RPMI8226 (cell line): ENCODE measurements around the gene GRID2IP.
A peak's percentile ranks its signal among the peaks of the same experiment; 100 is the strongest.

ENCODE experiments used
- DNase-seq: peaks from one replicate; pipeline ENCODE4 v3.0.0-alpha.2; 2015

Gene GRID2IP

GRCh38 chr7:6516387-6516983 is 34.8 kb downstream of the GRID2IP start:
- DNase-seq = peak; percentile 81

- DNase-seq = no peak
Measured at GRCh38 chr7:6513541-6513940, 37.7 kb downstream of the GRID2IP start.

DNA sequence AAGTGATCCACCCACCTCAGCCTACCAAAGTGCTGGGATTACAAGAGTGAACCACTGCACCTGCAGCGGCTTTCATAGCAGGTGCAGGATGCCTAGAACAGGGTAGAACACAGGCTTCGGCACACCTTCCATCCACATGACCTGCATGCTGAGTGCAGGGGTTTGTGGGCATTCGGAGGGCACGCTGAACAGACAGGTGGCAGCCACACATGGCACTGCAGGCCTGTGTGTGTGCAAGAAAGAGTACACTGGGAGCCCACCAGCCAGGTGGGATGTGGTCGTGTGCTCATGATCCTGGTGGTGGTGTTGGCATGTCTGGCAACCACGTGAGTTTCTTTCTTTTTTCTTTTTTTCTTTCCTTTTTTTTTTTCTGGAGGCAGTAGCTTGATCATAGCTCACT is 38.4 kb downstream of the GRID2IP start:
- peak; percentile 45 for DNase-seq

GRCh38 chr7:6510476-6511133 is 40.7 kb downstream of the GRID2IP start:
- DNase-seq = no peak

DNA sequence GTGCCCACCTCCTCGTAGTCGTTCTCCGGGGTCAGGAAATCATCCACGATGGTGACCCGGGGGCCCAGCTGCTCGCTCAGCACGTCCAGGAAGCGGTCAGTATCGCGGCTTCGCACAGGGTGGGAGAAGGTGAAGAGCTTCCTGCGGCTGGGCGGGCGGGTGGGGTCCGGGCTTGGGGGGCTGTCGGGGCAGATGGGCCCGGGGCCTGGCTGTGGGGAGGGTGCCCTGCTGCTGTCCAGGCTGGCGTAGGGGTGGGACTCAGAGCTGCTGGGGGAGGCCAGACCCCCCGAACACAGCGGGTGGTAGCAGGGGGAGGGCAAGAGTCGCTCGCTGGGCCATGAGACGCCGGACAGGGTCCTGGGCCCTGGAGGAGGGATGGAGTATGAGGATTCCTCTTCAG is 42.3 kb downstream of the GRID2IP start:
- no peak for DNase-seq

DNA sequence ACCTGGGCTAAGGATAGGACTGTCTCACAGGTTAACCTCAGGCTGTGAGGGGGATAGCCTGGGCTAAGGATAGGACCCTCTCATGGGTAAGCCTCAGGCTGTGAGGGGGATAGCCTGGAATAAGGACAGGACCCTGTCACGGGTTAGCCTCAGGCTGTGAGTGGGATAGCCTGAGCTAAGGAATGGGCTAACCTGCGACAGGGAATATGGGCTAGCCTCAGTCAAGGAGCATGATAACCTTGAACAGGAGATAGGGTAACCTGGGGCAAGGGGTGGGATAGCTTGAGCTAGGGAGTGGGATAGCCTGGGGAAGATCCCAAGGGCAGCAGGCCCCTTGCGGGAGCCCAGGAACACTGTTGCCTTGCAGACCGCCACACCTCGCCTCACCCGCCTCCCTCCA is 42.7 kb downstream of the GRID2IP start:
- DNase-seq = no peak

- DNase-seq = no peak
Measured at GRCh38 chr7:6507906-6508305, 43.4 kb downstream of the GRID2IP start.

GRCh38 chr7:6505685-6506559 is 45.3 kb downstream of the GRID2IP start:
- DNase-seq = no peak

DNA sequence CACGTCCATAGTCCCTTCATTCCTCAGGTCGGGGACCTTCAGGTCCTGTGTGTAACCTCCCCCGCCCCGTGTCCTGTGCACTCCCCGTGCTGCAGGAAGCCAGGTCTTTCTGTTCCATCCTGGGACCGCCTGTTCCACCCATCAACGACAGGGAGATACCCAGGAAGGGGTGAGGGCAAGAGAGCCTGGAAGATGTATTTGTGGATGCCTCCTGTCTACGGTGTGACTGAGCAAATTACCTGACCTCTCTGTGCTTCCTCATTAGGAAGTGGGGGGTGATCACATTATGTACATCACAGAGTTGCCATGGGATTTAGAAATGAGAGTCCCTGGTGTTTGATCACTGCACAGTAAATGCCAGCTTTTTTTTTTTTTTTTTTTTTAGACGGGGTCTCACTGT is 46.3 kb downstream of the GRID2IP start:
- no peak for DNase-seq

GRCh38 chr7:6502886-6503285 is 48.4 kb downstream of the GRID2IP start:
- DNase-seq = no peak

- no peak for DNase-seq
Measured at GRCh38 chr7:6501586-6502564, 49.4 kb downstream of the GRID2IP start.

GRCh38 chr7:6500691-6501090 is 50.6 kb downstream of the GRID2IP start:
- no peak for DNase-seq

DNA sequence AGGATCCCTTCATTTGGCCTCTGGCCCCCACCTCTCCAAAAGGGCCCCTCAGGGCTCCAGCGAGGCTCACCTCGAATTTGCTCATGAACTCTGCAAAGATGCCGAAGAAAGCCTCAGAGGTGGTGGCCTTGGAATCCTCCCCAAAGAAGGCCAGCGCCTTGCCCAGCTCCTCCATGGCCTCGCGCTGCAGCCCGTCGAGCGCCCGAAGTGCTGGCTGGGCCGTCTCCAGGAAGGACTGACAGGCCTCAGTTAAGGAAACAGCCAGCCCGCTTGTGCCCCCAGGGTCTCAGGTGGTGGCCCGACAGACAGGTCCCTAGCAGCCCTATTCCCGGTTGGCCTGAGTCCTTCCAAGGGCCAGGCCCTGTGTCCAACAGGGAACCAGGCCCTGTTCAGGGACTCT is 53.3 kb downstream of the GRID2IP start:
- DNase-seq = no peak

DNA sequence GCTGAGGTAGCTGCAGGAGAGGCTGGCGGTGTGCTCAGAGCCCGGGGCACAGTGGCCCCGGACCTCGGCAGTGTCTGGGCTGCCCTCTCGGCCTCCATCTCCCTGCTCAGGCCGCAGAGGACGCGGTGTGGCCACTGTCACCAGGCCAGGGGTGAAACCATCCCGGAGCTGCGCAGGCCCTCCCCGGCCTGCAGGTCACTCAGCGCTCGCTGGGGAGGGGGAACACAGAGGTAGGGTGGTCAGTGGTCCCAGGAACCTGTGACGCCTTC is 53.7 kb downstream of the GRID2IP start:
- DNase-seq = no peak

DNA sequence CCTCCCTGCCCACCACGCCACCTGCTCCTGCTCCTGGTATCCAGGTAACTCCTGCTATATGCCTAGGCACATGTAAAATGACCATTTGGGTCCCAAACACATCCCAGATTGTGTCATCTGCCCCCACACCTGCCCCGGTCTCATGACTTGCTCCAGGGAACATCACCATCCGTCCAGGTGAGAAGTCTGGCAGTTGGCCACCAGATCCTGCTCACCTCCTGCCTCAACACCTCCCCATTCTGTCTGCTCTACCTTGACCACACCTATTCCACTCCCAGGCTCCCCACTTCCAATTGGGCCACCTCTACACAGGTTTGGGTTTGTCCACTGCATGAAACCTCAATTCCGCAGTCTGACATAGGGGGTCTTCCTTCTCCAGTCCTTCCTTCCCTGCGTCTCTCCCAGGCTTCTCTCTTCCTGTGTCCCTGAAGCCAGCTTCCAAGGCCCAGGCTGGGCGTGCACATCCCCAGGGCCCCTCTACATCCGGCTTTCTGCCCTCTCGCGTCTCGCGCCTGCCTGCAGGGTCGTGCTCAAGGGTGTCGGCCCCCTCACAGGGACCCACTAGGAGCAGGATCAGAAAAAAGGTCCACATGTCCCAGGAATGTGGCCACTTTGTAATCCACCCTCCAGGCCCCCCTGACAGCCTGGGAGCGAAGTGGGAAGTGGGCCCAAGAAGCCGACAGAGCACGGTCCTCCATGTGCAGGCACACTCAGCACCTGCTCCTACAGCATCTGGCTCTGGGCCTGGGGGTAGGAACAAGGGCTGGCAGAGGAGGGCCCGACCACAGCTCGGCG is 54.2 kb downstream of the GRID2IP start:
- DNase-seq = no peak

- DNase-seq = no peak
Measured at GRCh38 chr7:6495597-6496262, 55.5 kb downstream of the GRID2IP start.

GRCh38 chr7:6494365-6494764 is 56.9 kb downstream of the GRID2IP start:
- no peak for DNase-seq

DNA sequence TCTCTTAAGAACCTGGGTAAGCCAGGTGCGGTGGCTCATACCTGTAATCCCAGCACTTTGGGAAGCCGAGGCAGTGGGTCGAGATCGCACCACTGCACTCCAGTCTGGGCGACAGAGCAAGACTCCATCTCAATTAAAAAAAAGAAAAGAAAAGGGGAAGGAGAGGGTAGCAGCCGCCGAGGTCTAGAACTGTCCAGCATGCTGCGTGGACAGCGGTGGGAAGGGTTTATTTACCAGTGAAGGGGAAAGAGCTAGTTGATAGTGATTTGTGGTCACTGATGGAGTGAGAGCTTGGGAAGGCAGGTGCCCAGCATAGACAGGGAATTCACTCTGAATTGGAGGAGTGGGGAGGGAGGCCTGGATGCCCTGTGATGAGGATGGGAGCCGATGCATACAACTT is 60.1 kb downstream of the GRID2IP start:
- no peak for DNase-seq

- DNase-seq = peak; percentile 40
Measured at GRCh38 chr7:6489612-6490011, 61.6 kb downstream of the GRID2IP start.

DNA sequence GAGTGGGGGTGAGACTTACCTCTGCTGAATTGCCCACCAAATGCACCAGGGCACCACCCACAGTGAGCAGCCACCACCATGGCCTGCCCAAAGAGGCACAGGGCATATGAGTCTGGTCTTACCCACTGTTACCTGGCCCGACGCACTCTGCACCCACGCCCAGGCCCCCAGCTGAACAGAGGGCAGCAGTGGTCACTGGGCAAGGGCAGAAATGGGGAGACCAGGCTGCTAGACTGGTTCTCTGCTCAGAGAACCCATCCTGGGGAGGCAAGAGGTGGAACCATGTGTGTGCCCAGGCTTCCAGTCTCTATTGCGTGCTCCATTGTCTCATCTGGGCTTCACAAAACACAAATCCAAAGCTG is 64.1 kb downstream of the GRID2IP start:
- no peak for DNase-seq

DNA sequence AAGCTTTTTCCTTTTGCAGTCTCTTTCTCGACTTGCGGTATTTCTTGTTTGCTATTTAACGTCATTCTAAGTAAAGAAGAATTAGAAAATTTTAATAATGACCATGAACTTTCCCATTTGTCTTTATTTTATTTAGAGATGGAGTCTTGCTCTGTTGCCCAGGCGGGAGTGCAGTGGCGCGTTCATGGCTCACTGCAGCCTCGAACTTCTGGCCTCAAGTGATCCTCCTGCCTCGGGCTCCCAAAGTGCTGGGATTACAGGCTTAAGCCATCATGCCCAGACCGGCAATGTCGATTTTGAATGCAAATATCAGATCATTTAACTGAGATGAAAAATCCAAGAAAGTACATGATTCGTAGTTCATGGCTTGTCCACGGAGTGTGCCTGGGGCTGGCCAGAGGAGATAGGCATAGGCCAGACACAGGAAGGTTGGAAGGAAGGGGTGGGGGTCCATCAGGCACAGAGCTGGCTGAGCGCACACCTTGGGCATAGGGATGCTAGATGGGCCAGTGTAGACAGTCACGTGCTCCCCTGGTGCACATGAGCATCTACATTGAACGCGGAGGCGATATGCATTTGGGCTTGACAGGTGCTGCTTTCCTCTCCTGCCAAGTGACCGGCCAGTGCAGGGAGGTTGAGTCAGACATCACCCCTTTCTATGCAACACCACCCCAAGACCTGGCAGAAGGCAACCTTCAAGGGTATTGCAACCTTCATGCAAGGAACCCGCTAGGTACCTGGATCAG is 64.7 kb downstream of the GRID2IP start:
- DNase-seq = no peak
